ENCODE results near the gene PXDC1.
A peak's percentile ranks its signal among the peaks of the same experiment; 100 is the strongest.
"Not testable (repeated sequence)": the region's sequence is repeated elsewhere in the genome, so short reads cannot be mapped to it uniquely, and the experiment has no call there.

PXDC1 gene

GRCh38 chr6:3762852-3763251, 11.3 kb upstream of the PXDC1 start:
- DNase-seq (ENCODE audit: low read depth, low spot score), result no peak

- no peak for DNase-seq (ENCODE audit: low read depth, low spot score)
These were observed 10.8 kb upstream of the PXDC1 start for GRCh38 chr6:3762359-3762758.

- no peak for DNase-seq (ENCODE audit: low read depth, low spot score)
These were observed 10.4 kb upstream of the PXDC1 start for GRCh38 chr6:3761989-3762270.

GRCh38 chr6:3759646-3760232, 8.2 kb upstream of the PXDC1 start:
- no peak for DNase-seq (ENCODE audit: low read depth, low spot score)

GRCh38 chr6:3758842-3759144, 7.3 kb upstream of the PXDC1 start:
- no peak for DNase-seq (ENCODE audit: low read depth, low spot score)

- DNase-seq (ENCODE audit: low read depth, low spot score), result not testable (repeated sequence)
These were observed 6.7 kb upstream of the PXDC1 start for GRCh38 chr6:3757998-3758841.

- DNase-seq (ENCODE audit: low read depth, low spot score), result no peak
These were observed 5.7 kb upstream of the PXDC1 start for GRCh38 chr6:3757241-3757641.

- no peak for DNase-seq (ENCODE audit: low read depth, low spot score)
These were observed 5.0 kb upstream of the PXDC1 start for GRCh38 chr6:3756546-3756945.

GRCh38 chr6:3755637-3756545, 4.4 kb upstream of the PXDC1 start:
- no peak for DNase-seq (ENCODE audit: low read depth, low spot score)

- DNase-seq (ENCODE audit: low read depth, low spot score), result no peak
These were observed 3.3 kb upstream of the PXDC1 start for GRCh38 chr6:3754776-3755175.

GRCh38 chr6:3754032-3754725, 2.7 kb upstream of the PXDC1 start:
- not testable (repeated sequence) for DNase-seq (ENCODE audit: low read depth, low spot score)

- DNase-seq (ENCODE audit: low read depth, low spot score), result no peak
These were observed 1.8 kb upstream of the PXDC1 start for GRCh38 chr6:3753228-3753835.

- DNase-seq (ENCODE audit: low read depth, low spot score), result no peak
These were observed 1.2 kb upstream of the PXDC1 start for GRCh38 chr6:3752531-3753227.

- peak; percentile 15 for DNase-seq (ENCODE audit: low read depth, low spot score)
These were observed 417 bp upstream of the PXDC1 start for GRCh38 chr6:3751730-3752530.

GRCh38 chr6:3750317-3751076, 1.0 kb downstream of the PXDC1 start:
- no peak for DNase-seq (ENCODE audit: low read depth, low spot score)

GRCh38 chr6:3749977-3750316, 1.6 kb downstream of the PXDC1 start:
- DNase-seq (ENCODE audit: low read depth, low spot score), result no peak

GRCh38 chr6:3749067-3749841, 2.3 kb downstream of the PXDC1 start:
- DNase-seq (ENCODE audit: low read depth, low spot score), result no peak

GRCh38 chr6:3748208-3749066, 3.1 kb downstream of the PXDC1 start:
- no peak for DNase-seq (ENCODE audit: low read depth, low spot score)
